Gastroesophageal sphincter (tissue), 3 donors: ENCODE measurements around the gene ZNF775.

Experiments used
- CTCF ChIP-seq, 4 experiments: fragments of 200-600 bp in 2 of 4; fragments of 450-650 bp in 2 of 4; sonication (generic) in 1 of 4; IDR thresholded peaks; one replicate each; pipeline ENCODE4 v1.5.1; 2017 to 2019; ENCODE audit warnings: antibody characterized with exemption in 4 of 4, mild to moderate bottlenecking in 2 of 4, moderate library complexity in 2 of 4
- EP300 ChIP-seq: sonication (generic); formaldehyde crosslinking; IDR thresholded peaks from one replicate; pipeline ENCODE4 v1.6.1; 2017; ENCODE audit warnings: antibody characterized with exemption, mild to moderate bottlenecking
- POLR2A ChIP-seq, 2 donors: fragments of 450-650 bp; IDR thresholded peaks; one replicate each; pipeline ENCODE4 v1.6.1; 2017; ENCODE audit warnings: antibody characterized with exemption in 2 of 2, mild to moderate bottlenecking in 2 of 2, moderate library complexity in 1 of 2
- POLR2AphosphoS5 ChIP-seq: sonication (generic); formaldehyde crosslinking; IDR thresholded peaks from one replicate; pipeline ENCODE4 v1.6.1; 2017; ENCODE audit warnings: antibody characterized with exemption

GRCh38 chr7:150396851-150397260, 17.7 kb downstream of the ZNF775 start:
- TF ChIP-seq POLR2A (IDR thresholded peaks at IDR 0.05) (no peak), POLR2AphosphoS5 (no peak), CTCF (IDR thresholded peaks at IDR 0.05) (no peak), EP300 (no peak)
